ENCODE data around the gene SYNE2.

- TF ChIP-seq CTCF (IDR thresholded peaks at IDR 0.05) (no peak), POLR2A (IDR thresholded peaks at IDR 0.05) (no peak)
These were observed 9.4 kb downstream of the SYNE2 start for GRCh38 chr14:63862163-63862562.
